HG02642 (cell line): Measurements from ENCODE around the gene MAVS.

ENCODE experiments used
- ATAC-seq: cut with Tn5 transposase; IDR thresholded peaks from one replicate; pipeline ENCODE4 v1.9.1; 2021; ENCODE audit warnings: mild to moderate bottlenecking; ENCODE audit not compliant: unreplicated experiment, poor library complexity

MAVS gene

DNA sequence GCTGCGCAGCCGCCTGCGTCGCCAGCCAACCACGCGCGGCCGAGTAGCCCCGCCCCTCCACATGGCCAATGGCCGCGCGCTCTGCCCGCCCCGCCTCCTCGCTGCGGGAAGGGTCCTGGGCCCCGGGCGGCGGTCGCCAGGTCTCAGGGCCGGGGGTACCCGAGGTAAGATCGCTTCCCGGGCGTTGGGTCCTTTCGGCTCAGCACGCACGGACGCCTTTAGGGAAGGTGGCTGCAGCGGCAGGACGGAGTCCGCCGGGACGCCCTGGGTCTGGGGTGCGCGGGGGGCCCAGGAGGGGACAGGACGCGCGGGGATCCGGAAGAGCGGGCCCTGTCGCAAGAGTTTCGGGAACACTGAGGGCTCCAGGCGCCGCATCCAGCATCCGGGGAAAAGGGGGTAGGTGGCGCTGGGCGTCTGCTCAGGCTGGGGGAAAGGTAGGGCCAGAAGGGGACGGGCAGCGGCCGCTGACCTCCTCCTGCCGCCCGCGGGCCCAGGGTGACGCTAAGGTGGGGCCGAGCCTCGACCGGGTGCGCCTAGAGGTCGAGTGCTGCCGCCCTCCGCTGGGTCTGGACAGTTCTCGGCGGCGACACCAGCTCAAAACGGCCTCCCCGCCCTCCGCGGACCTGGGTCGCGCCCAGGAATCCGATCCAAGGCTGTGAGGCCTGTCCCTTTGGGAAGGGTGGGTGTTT is at the start of gene MAVS:
Gene MAVS (plus strand): TSS at position 95 of the 689 bp plus-strand sequence. CDS start 7,791 bp downstream, outside the sequence.
- peak; percentile 94 for ATAC-seq

DNA sequence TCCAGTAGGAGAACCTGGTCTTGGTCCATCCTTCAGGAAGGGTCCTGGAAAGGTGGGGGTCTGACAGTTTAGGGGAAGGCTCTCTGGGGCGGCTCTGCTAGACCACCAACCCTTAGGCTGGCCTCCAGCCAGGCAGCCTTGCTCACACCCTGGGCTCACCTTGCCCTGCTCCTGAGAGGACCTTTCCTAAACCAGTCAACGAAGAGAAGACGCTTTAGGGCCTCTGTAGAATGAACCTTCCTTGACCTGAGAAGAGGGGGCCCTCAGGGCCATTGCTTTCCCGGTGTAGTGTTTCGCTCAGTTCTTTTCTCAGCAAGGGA is 49.4 kb upstream of the MAVS start:
- no peak for ATAC-seq

DNA sequence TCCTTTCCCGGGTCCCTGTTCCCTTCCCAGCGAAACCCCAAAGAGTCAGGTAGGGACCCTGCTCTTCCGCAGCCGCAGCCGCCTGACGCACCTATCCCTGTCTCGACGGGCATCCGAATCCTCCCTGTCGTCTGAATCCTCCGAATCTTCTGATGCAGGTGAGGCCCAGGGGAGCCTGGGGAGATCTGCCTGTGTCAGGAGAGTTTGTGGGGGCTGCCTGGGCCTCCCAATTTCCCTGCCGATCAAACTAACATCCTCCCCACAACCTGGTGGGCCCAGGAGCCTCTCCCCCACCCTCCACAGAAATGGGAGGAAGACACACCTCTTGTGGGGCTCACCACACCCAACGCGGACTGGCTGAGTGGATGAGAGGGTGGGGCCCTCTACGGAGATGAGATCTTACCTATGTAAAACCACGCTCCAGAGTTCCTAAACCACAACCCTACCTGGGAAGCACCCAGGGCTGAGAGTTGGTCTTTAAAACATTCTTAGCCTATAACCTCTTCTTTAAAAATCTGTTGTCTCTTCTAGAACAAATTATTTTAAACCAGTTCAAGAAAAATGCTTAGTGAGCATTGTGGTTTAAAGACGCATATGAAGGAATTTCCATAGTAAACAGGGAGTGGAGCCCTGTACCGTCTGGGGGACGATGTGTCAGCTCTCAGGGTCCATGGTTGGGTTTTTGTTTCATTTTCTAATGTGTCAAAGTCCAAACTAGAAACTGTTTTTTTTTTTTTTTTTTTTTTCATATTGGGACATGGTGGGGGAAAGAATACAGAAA is 48.9 kb upstream of the MAVS start:
- no peak for ATAC-seq

- no peak for ATAC-seq
Observed at GRCh38 chr20:3798373-3798768, 48.3 kb upstream of the MAVS start.

- no peak for ATAC-seq
Observed at GRCh38 chr20:3798908-3799248, 47.8 kb upstream of the MAVS start.

GRCh38 chr20:3800256-3800877 is 46.3 kb upstream of the MAVS start:
- no peak for ATAC-seq

GRCh38 chr20:3800878-3801260 is 45.8 kb upstream of the MAVS start:
- ATAC-seq = no peak

DNA sequence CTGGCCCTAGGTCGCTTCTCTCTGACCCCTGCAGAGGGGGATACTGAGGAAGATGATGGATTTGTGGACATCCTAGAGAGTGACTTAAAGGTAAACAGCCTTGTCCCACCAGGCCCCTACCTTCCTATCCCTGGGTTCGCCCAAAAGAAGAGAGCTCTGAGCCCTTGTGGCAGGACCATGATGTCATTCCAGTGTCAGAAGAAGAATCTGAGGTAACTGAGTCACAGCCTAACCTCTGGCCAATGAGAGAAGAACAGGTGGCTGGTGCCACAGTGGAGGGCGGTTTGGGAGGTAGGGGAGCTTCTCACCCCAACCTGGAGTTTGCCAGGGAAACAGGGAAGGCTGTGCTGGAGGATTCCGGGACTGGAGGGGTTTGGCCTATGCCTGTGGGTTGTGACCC is 45.3 kb upstream of the MAVS start:
- ATAC-seq = no peak

GRCh38 chr20:3801846-3802245 is 44.8 kb upstream of the MAVS start:
- no peak for ATAC-seq

GRCh38 chr20:3802524-3803239 is 44.0 kb upstream of the MAVS start:
- ATAC-seq = no peak

DNA sequence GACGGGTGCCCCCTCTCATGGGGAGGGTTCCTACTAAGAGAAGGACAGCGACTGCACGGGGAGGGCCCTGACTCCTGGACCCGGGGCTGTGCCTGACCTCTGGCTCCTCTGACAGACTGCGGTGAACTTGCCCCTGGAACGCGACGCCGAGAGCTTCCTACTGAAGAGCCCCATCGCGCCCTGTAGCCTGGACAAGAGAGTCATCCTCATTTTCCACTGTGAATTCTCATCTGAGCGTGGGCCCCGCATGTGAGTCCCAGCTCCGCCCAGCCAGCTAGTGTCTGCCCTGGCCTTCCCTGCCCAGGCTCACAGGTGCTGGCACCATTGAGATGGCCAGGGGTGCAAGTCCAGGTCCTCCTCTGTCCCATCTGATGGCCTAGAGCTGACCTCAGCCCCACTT is 43.3 kb upstream of the MAVS start:
- no peak for ATAC-seq

DNA sequence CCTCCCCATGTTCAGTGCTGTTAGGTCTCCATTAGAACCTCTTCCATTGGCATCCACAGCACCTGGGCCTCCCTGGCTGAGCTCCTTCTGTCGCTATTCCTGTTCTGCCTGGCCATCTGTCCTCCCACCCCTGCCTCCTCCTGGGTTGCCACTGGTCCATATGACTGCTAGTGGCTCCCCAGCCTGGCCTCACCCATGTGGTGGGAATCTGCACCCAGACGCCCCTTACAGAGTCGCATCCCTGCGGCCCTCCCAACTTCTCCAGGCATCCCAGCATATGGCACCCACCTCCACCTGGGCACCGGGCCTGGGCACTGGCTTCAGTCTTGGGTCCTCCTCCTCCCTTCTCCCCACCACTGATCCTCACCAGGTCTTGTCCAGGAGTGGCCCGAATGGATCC is 42.8 kb upstream of the MAVS start:
- ATAC-seq = no peak

DNA sequence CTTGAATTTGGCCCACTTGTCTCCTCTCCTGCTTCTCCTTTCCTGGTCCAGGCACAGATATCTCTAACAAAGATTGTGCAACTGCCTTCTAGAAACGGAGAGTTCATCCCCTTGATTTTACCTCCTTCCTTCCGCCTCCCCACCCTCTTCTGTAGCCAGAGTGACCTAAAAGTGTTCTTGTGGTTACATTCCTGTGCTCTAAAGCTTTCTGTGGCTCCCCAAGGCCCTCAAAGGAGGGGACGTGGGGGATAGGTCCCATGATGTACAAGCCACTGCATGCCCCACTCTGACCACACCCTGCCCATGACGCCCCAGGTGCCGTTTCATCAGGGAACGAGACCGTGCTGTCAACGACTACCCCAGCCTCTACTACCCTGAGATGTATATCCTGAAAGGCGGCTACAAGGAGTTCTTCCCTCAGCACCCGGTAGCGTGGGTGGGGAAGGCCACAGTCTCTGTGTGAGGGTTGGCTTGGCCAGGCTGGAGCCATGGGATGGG is 42.3 kb upstream of the MAVS start:
- no peak for ATAC-seq

- no peak for ATAC-seq
Observed at GRCh38 chr20:3804781-3805180, 41.9 kb upstream of the MAVS start.

- ATAC-seq = no peak
Observed at GRCh38 chr20:3808544-3808943, 38.1 kb upstream of the MAVS start.

DNA sequence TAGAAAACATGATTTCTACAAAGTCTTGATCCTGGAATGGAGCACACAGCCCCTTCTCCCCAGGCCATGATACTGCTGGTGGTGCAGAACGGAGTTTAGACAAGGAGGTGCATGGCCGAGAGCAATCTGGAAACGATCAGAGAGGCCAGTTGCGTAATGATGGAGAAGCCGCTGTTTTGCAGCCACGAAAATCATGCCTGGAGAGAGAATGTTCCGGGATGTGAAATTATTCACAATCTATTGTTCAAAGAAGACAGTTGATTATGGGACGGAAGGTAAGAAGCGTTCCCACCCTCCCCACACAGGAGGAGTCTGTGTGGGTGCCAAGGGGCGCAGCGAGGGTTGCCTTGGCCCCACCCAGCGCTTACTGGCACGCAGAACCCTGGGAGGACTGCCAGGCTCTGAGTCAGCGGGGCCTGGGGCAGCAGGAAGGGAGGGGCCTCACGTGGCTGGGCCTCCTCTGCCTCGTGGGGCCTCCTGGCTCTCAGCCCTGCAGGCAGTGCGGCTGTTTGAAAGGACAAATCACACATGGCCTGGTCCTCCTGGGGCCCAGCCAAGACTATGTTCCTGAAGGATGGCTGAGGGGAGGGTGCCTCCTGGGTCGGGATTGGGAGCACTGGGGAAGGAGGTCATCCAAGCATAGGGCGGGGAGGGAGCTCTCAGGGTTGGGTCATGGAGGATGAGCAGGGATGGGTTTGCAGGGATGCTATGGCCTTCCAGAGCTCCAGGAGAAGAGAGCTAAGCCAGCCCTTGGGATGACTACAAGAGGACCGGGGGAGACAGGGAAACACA is 35.0 kb upstream of the MAVS start:
- no peak for ATAC-seq

GRCh38 chr20:3812259-3812681 is 34.4 kb upstream of the MAVS start:
- ATAC-seq = no peak

GRCh38 chr20:3812975-3813847 is 33.4 kb upstream of the MAVS start:
- no peak for ATAC-seq
